Measurements from ENCODE around the gene FCAMR.

DNA sequence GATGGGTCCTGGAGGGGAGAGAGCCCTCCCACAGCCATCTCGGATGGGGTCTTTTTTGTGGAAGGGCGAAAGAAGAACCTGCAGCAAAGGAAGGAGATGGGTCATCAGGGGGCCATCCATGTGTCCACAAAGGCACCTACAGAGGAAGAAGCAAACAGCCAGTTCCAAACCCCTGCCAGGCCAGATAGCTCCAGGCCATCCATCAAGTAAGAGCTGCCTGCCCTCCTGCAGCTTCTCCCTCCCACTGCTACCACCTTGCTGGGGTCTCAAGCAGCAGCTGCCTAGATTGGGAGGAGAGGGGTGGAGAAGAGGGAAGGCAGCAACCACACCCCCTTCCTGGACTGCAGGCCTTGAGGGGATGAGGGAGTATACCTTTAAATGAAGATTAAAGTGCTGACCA is 4.5 kb downstream of the FCAMR start:
- TF ChIP-seq TAF1 (IDR thresholded peaks at IDR 0.05; ENCODE audit: borderline replicate concordance, low read depth, low read length) (no peak), POLR2A (IDR thresholded peaks at IDR 0.05; ENCODE audit: low read depth, low read length) (no peak), POLR2AphosphoS5 (IDR thresholded peaks at IDR 0.05; ENCODE audit: low read depth, low read length) (no peak)

All from GM12892 (cell line).